SK-N-MC (cell line): ENCODE data around the gene SCYGR2.
"Not testable (repeated sequence)": the region's sequence is repeated elsewhere in the genome, so short reads cannot be mapped to it uniquely, and the experiment has no call there.

Source experiments
- DNase-seq: peaks from one replicate; pipeline ENCODE4 v3.0.0-alpha.2; 2011; ENCODE audit warnings: low read depth, low spot score
- H3K27ac ChIP-seq: fragments of 200-600 bp; sonication (generic); 2 replicates; pipeline ENCODE4 v1.5.1; 2016; ENCODE audit warnings: mixed run types
- H3K36me3 ChIP-seq: fragments of 200-600 bp; sonication (generic); 2 replicates; pipeline ENCODE4 v1.6.1; 2017; ENCODE audit warnings: antibody characterized with exemption, low read length, mixed read lengths; ENCODE audit not compliant: insufficient read depth
- H3K4me3 ChIP-seq: fragments of 200-600 bp; sonication (generic); 2 replicates; pipeline ENCODE4 v1.5.1; 2016
- H3K9ac ChIP-seq: fragments of 200-600 bp; sonication (generic); 2 replicates; pipeline ENCODE4 v1.8.0; 2017; ENCODE audit warnings: mixed run types, mixed read lengths; ENCODE audit not compliant: insufficient read length
- H3K9me3 ChIP-seq: fragments of 200-600 bp; sonication (generic); 2 replicates; pipeline ENCODE4 v1.6.1; 2017; ENCODE audit warnings: low read depth, mild to moderate bottlenecking, antibody characterized with exemption, low read length, moderate library complexity, mixed read lengths
- EZH2 ChIP-seq: fragments of 200-600 bp; sonication (generic); IDR thresholded peaks from one replicate; pipeline ENCODE4 v1.6.1; 2017; ENCODE audit warnings: antibody characterized with exemption
- FOXP2 ChIP-seq: optimal IDR thresholded peaks from 2 replicates; pipeline ENCODE3; 2011; ENCODE audit warnings: mild to moderate bottlenecking, moderate library complexity; ENCODE audit not compliant: insufficient read depth; ENCODE audit errors: extremely low read length, control extremely low read depth
- POLR2AphosphoS5 ChIP-seq: IDR thresholded peaks from 2 replicates; pipeline ENCODE4 v1.6.1; 2012; ENCODE audit warnings: mild to moderate bottlenecking, low read depth, low read length, borderline replicate concordance

Gene SCYGR2, protein sequence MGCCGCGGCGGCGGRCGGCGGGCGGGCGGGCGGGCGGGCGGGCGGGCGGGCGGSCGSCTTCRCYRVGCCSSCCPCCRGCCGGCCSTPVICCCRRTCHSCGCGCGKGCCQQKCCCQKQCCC

DNA sequence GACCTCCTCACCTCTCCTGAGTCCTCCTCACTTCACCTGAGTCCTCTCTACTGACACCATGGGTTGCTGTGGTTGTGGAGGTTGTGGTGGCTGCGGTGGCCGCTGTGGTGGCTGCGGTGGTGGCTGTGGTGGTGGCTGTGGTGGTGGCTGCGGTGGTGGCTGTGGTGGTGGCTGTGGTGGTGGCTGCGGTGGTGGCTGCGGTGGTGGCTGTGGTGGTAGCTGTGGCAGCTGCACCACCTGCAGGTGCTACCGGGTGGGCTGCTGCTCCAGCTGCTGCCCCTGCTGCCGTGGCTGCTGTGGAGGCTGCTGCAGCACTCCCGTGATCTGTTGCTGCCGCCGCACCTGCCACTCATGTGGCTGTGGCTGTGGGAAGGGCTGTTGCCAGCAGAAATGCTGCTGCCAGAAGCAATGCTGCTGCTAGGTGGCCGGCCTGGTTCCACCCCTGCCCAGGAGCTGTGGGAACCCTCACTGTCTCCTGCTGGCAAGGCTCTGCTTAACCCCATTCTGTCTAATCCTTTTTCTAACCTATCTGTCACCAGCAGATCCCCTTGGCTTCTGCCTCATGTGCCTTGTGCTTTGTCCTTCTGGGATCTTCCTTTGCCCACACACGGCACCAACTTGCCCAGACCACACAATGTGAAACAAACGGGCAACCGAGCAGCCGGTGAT, at the start of gene SCYGR2:
Gene SCYGR2, plus strand, starts transcription at position 59 of the 669 bp plus-strand sequence. Its CDS starts 0 bp downstream, at position 59.
- H3K9ac ChIP-seq, DNase-seq, H3K36me3 ChIP-seq, H3K9me3 ChIP-seq, H3K27ac ChIP-seq, H3K4me3 ChIP-seq: not testable (repeated sequence)

DNA sequence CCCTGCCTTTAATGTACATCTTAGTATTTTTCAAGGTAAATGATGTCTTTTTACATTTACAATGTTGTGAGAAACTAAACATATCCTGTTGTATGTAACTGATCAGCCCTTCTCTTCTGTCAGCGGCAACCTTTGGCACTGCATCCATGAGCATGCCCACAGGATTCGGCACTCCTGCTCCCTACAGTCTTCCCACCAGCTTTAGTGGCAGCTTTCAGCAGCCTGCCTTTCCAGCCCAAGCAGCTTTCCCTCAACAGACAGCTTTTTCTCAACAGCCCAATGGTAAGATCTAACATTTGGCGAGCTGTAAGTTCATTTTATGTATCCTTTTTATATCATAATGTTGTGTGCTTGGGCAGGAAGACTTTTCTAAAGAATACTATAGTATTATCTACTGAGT, 46.9 kb upstream of the SCYGR2 start:
- no peak overlapping the region for H3K9ac ChIP-seq
- no peak overlapping the region for H3K27ac ChIP-seq
- H3K36me3 ChIP-seq, result peaks cover 46% of the 10 kb centered on the region
- H3K4me3 ChIP-seq, result no peak overlapping the region
- H3K9me3 ChIP-seq, result no peaks in the 10 kb centered on the region
- no peak for TF ChIP-seq POLR2AphosphoS5
- TF ChIP-seq EZH2, result no peak
- no peak for TF ChIP-seq FOXP2
- DNase-seq, result no peak

DNA sequence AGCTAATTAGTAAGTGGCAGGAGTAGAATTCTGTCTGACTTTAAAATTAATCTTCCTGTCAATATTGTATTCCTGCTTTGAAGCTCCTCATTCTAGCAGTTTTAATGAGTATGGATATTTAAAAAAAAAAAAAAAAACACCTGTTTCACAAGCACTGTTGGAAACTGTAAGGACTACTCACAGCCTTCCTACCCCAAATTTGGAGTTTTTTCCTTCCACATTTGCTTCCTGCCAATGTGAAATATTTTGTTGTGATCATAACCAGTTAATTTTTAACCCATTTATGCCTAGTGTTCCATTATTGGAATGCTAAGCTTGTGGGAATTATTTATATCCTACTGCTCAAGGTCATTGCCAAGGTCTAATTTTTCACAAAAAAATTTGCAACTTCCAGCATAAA, 36.1 kb upstream of the SCYGR2 start:
- DNase-seq, result no peak
- H3K27ac ChIP-seq, result no peak overlapping the region
- TF ChIP-seq EZH2, result no peak
- TF ChIP-seq POLR2AphosphoS5, result no peak
- no peak for TF ChIP-seq FOXP2
- H3K4me3 ChIP-seq, result no peak overlapping the region
- no peaks in the 10 kb centered on the region for H3K9me3 ChIP-seq
- no peaks in the 10 kb centered on the region; the same call in 1 of the 2 replicates for H3K36me3 ChIP-seq
- H3K9ac ChIP-seq, result no peak overlapping the region

DNA sequence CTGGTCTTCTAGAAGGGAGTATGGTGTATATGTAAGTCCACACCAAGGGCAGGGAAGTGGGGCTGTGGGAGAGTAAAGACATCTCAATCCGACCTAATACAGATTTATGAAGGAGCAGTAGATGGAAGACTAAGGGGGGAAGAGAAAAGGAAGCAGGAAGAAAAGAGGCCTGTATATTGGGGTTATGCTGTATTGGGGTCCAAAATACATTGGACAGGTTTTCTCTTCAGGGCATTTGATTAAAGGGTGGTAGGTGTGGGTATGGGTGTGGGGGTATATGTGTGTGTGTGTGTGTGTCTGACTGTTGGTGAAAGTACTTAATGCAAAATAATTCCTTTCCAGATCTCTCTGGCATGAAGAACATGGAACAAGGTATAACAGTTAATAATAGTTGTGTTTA, 33.6 kb upstream of the SCYGR2 start:
- TF ChIP-seq EZH2, result no peak
- no peak for TF ChIP-seq POLR2AphosphoS5
- no peak for TF ChIP-seq FOXP2
- Histone ChIP-seq H3K27ac (no peak overlapping the region), H3K4me3 (no peak overlapping the region), H3K36me3 (no peaks in the 10 kb centered on the region; the same call in 1 of the 2 replicates), H3K9ac (no peak overlapping the region), H3K9me3 (no peaks in the 10 kb centered on the region)
- no peak for DNase-seq

DNA sequence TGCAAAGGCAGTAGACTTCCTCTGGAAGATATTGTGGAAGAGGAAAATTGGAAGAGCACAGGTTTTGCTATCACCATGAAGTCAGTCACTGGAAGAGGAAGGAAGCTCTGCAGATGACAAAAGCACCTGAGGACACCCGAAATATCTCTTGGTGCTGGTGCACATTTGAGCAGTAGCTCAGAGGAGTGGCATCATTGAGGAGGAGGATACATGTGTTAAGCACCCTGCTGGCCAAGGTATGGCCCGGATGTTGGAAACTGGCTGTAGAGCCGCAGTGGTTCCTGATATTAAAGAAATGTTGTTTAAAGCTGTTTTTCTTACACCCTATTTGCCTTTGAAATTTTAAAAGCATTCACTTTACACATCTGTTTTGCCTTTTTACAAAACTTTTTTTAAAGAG, 32.7 kb upstream of the SCYGR2 start:
- Histone ChIP-seq H3K9ac (no peak overlapping the region), H3K4me3 (no peak overlapping the region), H3K9me3 (no peaks in the 10 kb centered on the region), H3K36me3 (no peaks in the 10 kb centered on the region; the same call in 1 of the 2 replicates), H3K27ac (no peak overlapping the region)
- no peak for TF ChIP-seq EZH2
- no peak for TF ChIP-seq FOXP2
- TF ChIP-seq POLR2AphosphoS5, result no peak
- no peak for DNase-seq

DNA sequence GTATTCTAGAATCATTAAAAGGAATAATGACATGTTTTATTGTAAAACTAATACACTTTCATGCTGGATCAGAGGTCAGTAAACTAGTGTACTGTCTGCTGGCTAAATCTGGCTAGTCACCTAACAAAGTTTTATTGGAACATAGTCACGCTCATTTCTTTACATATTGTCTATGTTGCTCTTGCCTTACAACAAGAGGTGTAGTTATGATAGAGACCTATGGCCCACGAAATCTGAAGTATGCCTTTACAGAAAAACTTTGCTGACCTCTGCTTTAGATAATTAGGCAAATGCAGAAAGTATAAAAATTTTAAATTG, 29.9 kb upstream of the SCYGR2 start:
- Histone ChIP-seq H3K9ac (no peak overlapping the region), H3K36me3 (no peaks in the 10 kb centered on the region), H3K4me3 (no peak overlapping the region), H3K27ac (no peak overlapping the region), H3K9me3 (no peaks in the 10 kb centered on the region)
- TF ChIP-seq EZH2 (no peak), POLR2AphosphoS5 (no peak), FOXP2 (no peak)
- DNase-seq, result no peak

DNA sequence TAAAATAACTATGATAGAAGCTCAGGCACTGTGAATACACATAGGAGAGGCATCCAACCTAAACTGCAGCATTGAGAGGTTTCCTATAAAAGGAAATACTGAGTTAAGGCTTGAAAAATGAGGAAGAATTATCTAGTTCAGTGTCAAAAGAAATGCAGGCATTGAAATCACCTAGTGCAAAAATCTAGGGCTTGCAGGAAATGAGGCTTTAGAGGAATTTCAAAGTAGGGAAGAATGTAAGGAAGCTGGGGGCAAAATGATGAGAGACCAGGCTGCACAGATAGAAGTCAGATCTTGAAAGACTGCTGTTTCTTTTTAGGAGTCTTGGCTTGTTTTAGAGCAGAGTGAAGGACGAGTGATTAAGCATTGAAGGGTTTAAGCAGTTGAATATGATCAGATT, 28.1 kb upstream of the SCYGR2 start:
- Histone ChIP-seq H3K4me3 (no peak overlapping the region), H3K27ac (no peak overlapping the region), H3K9me3 (no peaks in the 10 kb centered on the region), H3K9ac (no peak overlapping the region), H3K36me3 (no peaks in the 10 kb centered on the region)
- no peak for DNase-seq
- TF ChIP-seq FOXP2, result no peak
- no peak for TF ChIP-seq POLR2AphosphoS5
- no peak for TF ChIP-seq EZH2

DNA sequence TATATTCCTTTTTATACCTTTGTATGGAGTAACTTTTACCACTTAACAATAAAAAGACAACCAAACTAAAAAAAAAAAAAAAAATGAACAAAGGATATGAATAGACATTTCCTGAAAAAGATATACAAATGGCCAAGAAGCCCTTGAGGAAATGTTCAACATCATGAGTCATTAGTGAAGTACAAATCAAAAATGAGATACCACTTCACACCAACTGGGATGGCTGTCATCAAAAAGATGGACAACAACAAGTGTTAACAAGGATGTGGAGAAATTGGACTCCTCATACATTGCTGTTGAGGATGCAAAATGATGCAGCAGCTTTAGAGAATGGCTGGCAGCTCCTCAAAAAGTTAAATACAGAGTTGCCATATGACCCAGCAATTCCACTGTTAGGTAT, 22.6 kb upstream of the SCYGR2 start:
- Histone ChIP-seq H3K36me3 (no peaks in the 10 kb centered on the region), H3K4me3 (no peak overlapping the region), H3K9ac (no peak overlapping the region), H3K27ac (no peak overlapping the region), H3K9me3 (no peaks in the 10 kb centered on the region)
- TF ChIP-seq FOXP2 (no peak), POLR2AphosphoS5 (no peak), EZH2 (no peak)
- no peak for DNase-seq

DNA sequence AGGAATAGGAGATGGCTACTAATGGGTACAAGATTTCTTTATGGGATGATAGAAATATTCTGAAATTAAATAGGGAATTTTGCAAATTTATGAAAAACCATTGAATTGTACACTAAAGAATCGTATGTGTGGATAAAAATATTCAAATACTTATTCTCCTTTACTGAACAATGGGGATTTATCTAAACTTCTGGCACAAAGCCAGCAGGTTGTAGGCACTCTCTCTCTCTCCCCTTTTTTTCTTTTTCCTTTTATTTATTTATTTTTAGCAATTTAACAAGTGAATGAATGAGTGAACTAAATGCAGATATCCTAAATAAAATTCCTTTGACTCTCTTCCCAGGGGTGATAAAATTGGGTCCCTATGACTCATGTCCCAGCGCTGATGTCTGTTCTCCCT, 21.9 kb upstream of the SCYGR2 start:
- no peak for DNase-seq
- TF ChIP-seq FOXP2 (no peak), POLR2AphosphoS5 (no peak), EZH2 (no peak)
- Histone ChIP-seq H3K4me3 (no peak overlapping the region), H3K36me3 (no peaks in the 10 kb centered on the region), H3K27ac (no peak overlapping the region), H3K9me3 (no peaks in the 10 kb centered on the region), H3K9ac (no peak overlapping the region)
